GM23338 (cell line): ENCODE results near the gene IRF6. TPM values are rescaled to one million over a fixed set of nuclear protein-coding genes. Genes with fewer than 3 reads are reported as not detected.

Source experiments
- ATAC-seq: fragments of 200-7000 bp; cut with Tn5 transposase; 3 replicates; pipeline ENCODE4 v1.9.1; 2020
- DNase-seq: peaks from one replicate; pipeline ENCODE4 v3.0.0-alpha.2; 2015; ENCODE audit warnings: low spot score
- H2AFZ ChIP-seq: fragments of 200-600 bp; sonication (generic); 2 replicates; pipeline ENCODE4 v1.8.0; 2016; ENCODE audit warnings: antibody characterized with exemption, mild to moderate bottlenecking, moderate library complexity
- H3F3A ChIP-seq: fragments of 200-600 bp; sonication (generic); replicated peaks from 2 replicates; pipeline ENCODE4 v1.8.0; 2017; ENCODE audit warnings: antibody characterized with exemption, mixed run types, low read depth
- H3K27ac ChIP-seq: fragments of 200-600 bp; sonication (generic); 2 replicates; pipeline ENCODE4 v1.6.1; 2016; ENCODE audit warnings: low read depth
- H3K27me3 ChIP-seq: fragments of 200-600 bp; sonication (generic); 2 replicates; pipeline ENCODE4 v1.8.0; 2016; ENCODE audit warnings: mild to moderate bottlenecking, mixed run types, moderate library complexity; ENCODE audit not compliant: insufficient read depth
- H3K36me3 ChIP-seq: fragments of 200-600 bp; sonication (generic); 2 replicates; pipeline ENCODE4 v1.8.0; 2016; ENCODE audit warnings: mild to moderate bottlenecking; ENCODE audit not compliant: insufficient read depth
- H3K4me1 ChIP-seq: fragments of 200-600 bp; sonication (generic); 2 replicates; pipeline ENCODE4 v1.8.0; 2016; ENCODE audit warnings: mild to moderate bottlenecking, moderate library complexity; ENCODE audit not compliant: insufficient read depth
- H3K4me2 ChIP-seq: fragments of 200-600 bp; sonication (generic); 2 replicates; pipeline ENCODE4 v1.7.1; 2017; ENCODE audit warnings: mixed run types
- H3K4me3 ChIP-seq: fragments of 200-600 bp; sonication (generic); 2 replicates; pipeline ENCODE4 v1.6.1; 2016; ENCODE audit warnings: mixed run types
- H3K79me2 ChIP-seq: fragments of 200-600 bp; sonication (generic); replicated peaks from 2 replicates; pipeline ENCODE4 v1.8.0; 2017; ENCODE audit warnings: mild to moderate bottlenecking; ENCODE audit not compliant: insufficient read depth
- H3K9me2 ChIP-seq: fragments of 200-600 bp; sonication (generic); 2 replicates; pipeline ENCODE4 v1.8.0; 2017; ENCODE audit not compliant: insufficient read depth
- H4K20me1 ChIP-seq: fragments of 200-600 bp; sonication (generic); replicated peaks from 2 replicates; pipeline ENCODE4 v1.8.0; 2017; ENCODE audit warnings: mild to moderate bottlenecking; ENCODE audit not compliant: insufficient read depth
- H3K27ac Mint-ChIP-seq: 2 replicates; pipeline ENCODE4 v1.8.0; 2020; ENCODE audit warnings: inconsistent platforms, mild to moderate bottlenecking, moderate library complexity, mixed read lengths
- H3K27me3 Mint-ChIP-seq: 3 replicates; pipeline ENCODE4 v1.8.0; 2022; ENCODE audit warnings: low read depth, mild to moderate bottlenecking, moderate library complexity, mixed read lengths, inconsistent platforms; ENCODE audit not compliant: insufficient read depth, poor library complexity
- H3K36me3 Mint-ChIP-seq: 3 replicates; pipeline ENCODE4 v1.8.0; 2021; ENCODE audit warnings: low read depth, mild to moderate bottlenecking, inconsistent platforms, moderate library complexity, mixed read lengths
- H3K4me1 Mint-ChIP-seq: 3 replicates; pipeline ENCODE4 v1.8.0; 2020; ENCODE audit warnings: mild to moderate bottlenecking, inconsistent platforms, mixed read lengths
- H3K4me3 Mint-ChIP-seq: 3 replicates; pipeline ENCODE4 v1.8.0; 2021; ENCODE audit warnings: moderate library complexity, mild to moderate bottlenecking, inconsistent platforms, mixed read lengths
- H3K9me3 Mint-ChIP-seq: 3 replicates; pipeline ENCODE4 v1.8.0; 2020; ENCODE audit warnings: moderate library complexity, mild to moderate bottlenecking, inconsistent platforms, mixed read lengths
- CREB1 ChIP-seq: fragments of 250-450 bp; sonication (Bioruptor Pico); IDR thresholded peaks from 2 replicates; pipeline ENCODE4 v1.5.0; 2020; ENCODE audit warnings: low read depth, mild to moderate bottlenecking, moderate library complexity
- EZH2 ChIP-seq: fragments of 200-600 bp; sonication (generic); IDR thresholded peaks from one replicate; pipeline ENCODE4 v1.8.0; 2017; ENCODE audit warnings: antibody characterized with exemption, mild to moderate bottlenecking, low read depth; ENCODE audit not compliant: unreplicated experiment
- EZH2phosphoT487 ChIP-seq: fragments of 200-600 bp; sonication (generic); IDR thresholded peaks from one replicate; pipeline ENCODE4 v1.8.1; 2018; ENCODE audit warnings: antibody characterized with exemption; ENCODE audit not compliant: unreplicated experiment
- JUNB ChIP-seq: IDR thresholded peaks from one replicate; pipeline ENCODE4 v1.6.1; 2016; ENCODE audit warnings: antibody characterized with exemption; ENCODE audit not compliant: unreplicated experiment
- POLR2AphosphoS5 ChIP-seq: IDR thresholded peaks from 2 replicates; pipeline ENCODE4 v1.6.1; 2016; ENCODE audit warnings: antibody characterized with exemption, low read depth
- STAT1 ChIP-seq: IDR thresholded peaks from one replicate; pipeline ENCODE4 v1.6.1; 2016; ENCODE audit warnings: antibody characterized with exemption; ENCODE audit not compliant: unreplicated experiment
- ZNF114 ChIP-seq: fragments of 250-450 bp; sonication (Bioruptor Pico); IDR thresholded peaks from 2 replicates; pipeline ENCODE4 v1.5.0; 2020; ENCODE audit warnings: mild to moderate bottlenecking, moderate library complexity
- ZNF331 ChIP-seq: fragments of 250-450 bp; sonication (Bioruptor Pico); IDR thresholded peaks from 2 replicates; pipeline ENCODE4 v1.5.0; 2020; ENCODE audit warnings: low read depth, mild to moderate bottlenecking, moderate library complexity
- ZNF462 ChIP-seq: fragments of 250-450 bp; sonication (Bioruptor Pico); IDR thresholded peaks from 2 replicates; pipeline ENCODE4 v1.5.0; 2020; ENCODE audit warnings: mild to moderate bottlenecking, moderate library complexity
- polyA plus RNA-seq: library from polyadenylated mRNA; unstranded; fragments of >200 nt; fragmentation: Nextera tagmentation; extraction: Ambion mirVana; gene quantifications from 2 replicates; pipeline ENCODE4 v1.2.1, GENCODE V29; 2016
- total RNA-seq: library from RNA; depleted of rRNA; stranded (reverse); fragments of >200 nt; shearing (Covaris generic); gene quantifications from 2 replicates; pipeline ENCODE4 v1.2.3, GENCODE V29; 2014
- TF ChIP-seq, protein P1 (sequence below), 2 experiments: fragments of 200-600 bp in 1 of 2; sonication (generic) in 1 of 2; conservative IDR thresholded peaks; 2 replicates each; pipeline versions ENCODE4 v1.5.1 to v1.6.1; 2016 to 2017; ENCODE audit warnings: antibody characterized with exemption in 2 of 2, low read depth in 2 of 2, mild to moderate bottlenecking in 2 of 2, moderate library complexity in 1 of 2
- TF ChIP-seq, protein P2 (sequence below): IDR thresholded peaks from one replicate; pipeline ENCODE4 v1.6.1; 2018; ENCODE audit warnings: antibody characterized with exemption; ENCODE audit not compliant: unreplicated experiment

IRF6 gene
- total and polyA plus RNA-seq, 2 experiments from 2014 or later = 4.6 to 11.7 TPM

DNA sequence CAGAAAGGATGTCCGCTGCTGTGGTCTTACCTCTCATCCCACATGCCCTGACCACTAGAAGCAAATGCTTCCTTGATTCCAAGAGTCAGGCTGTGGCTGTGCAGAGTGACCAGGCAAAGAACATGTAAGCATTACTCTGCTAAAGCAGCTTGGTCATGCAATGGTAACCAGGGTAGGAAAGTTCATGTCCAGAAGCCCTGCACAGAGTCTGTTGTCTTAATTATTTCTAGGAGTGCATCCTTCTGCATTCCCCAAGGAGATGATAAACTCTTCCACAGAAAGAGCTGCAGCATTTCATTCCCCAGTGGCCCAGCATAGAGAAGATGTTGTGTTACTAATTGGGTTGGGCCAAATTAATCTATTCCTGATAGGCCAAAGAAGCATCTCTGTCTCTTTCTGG, 11.7 kb upstream of the IRF6 start:
- H3K4me1 ChIP-seq = no peaks in the 10 kb centered on the region
- Mint-ChIP-seq H3K4me3 (no peak overlapping the region), H3K27me3 (peaks cover 10% of the 10 kb centered on the region), H3K36me3 (no peaks in the 10 kb centered on the region), H3K27ac (no peak overlapping the region), H3K4me1 (peaks cover 7% of the 10 kb centered on the region), H3K9me3 (no peaks in the 10 kb centered on the region; the same call in 2 of the 3 replicates)
- no peaks in the 10 kb centered on the region for H3K36me3 ChIP-seq
- H2AFZ ChIP-seq = no peak overlapping the region
- H3F3A ChIP-seq = no peaks in the 10 kb centered on the region
- no peaks in the 10 kb centered on the region for H4K20me1 ChIP-seq
- TF ChIP-seq JUNB = no peak
- no peak for TF ChIP-seq ZNF331 (CRISPR knock-in tag)
- TF ChIP-seq EZH2phosphoT487 = no peak
- TF ChIP-seq STAT1 = no peak
- no peak for TF ChIP-seq CREB1 (CRISPR knock-in tag)
- TF ChIP-seq, protein P1, sequence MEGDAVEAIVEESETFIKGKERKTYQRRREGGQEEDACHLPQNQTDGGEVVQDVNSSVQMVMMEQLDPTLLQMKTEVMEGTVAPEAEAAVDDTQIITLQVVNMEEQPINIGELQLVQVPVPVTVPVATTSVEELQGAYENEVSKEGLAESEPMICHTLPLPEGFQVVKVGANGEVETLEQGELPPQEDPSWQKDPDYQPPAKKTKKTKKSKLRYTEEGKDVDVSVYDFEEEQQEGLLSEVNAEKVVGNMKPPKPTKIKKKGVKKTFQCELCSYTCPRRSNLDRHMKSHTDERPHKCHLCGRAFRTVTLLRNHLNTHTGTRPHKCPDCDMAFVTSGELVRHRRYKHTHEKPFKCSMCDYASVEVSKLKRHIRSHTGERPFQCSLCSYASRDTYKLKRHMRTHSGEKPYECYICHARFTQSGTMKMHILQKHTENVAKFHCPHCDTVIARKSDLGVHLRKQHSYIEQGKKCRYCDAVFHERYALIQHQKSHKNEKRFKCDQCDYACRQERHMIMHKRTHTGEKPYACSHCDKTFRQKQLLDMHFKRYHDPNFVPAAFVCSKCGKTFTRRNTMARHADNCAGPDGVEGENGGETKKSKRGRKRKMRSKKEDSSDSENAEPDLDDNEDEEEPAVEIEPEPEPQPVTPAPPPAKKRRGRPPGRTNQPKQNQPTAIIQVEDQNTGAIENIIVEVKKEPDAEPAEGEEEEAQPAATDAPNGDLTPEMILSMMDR (conservative IDR thresholded peaks at IDR 0.05; ENCODE audit: low read depth in 2 of 2) = no peak
- no peak for TF ChIP-seq ZNF114
- no peak for TF ChIP-seq EZH2
- TF ChIP-seq, protein P2, sequence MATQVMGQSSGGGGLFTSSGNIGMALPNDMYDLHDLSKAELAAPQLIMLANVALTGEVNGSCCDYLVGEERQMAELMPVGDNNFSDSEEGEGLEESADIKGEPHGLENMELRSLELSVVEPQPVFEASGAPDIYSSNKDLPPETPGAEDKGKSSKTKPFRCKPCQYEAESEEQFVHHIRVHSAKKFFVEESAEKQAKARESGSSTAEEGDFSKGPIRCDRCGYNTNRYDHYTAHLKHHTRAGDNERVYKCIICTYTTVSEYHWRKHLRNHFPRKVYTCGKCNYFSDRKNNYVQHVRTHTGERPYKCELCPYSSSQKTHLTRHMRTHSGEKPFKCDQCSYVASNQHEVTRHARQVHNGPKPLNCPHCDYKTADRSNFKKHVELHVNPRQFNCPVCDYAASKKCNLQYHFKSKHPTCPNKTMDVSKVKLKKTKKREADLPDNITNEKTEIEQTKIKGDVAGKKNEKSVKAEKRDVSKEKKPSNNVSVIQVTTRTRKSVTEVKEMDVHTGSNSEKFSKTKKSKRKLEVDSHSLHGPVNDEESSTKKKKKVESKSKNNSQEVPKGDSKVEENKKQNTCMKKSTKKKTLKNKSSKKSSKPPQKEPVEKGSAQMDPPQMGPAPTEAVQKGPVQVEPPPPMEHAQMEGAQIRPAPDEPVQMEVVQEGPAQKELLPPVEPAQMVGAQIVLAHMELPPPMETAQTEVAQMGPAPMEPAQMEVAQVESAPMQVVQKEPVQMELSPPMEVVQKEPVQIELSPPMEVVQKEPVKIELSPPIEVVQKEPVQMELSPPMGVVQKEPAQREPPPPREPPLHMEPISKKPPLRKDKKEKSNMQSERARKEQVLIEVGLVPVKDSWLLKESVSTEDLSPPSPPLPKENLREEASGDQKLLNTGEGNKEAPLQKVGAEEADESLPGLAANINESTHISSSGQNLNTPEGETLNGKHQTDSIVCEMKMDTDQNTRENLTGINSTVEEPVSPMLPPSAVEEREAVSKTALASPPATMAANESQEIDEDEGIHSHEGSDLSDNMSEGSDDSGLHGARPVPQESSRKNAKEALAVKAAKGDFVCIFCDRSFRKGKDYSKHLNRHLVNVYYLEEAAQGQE = no peak
- TF ChIP-seq ZNF462 (CRISPR knock-in tag) = no peak
- TF ChIP-seq POLR2AphosphoS5 = no peak
- DNase-seq = no peak
- H3K9me2 ChIP-seq = no peaks in the 10 kb centered on the region
- H3K79me2 ChIP-seq = no peaks in the 10 kb centered on the region
- no peak overlapping the region for H3K4me3 ChIP-seq
- no peak for ATAC-seq
- no peak overlapping the region for H3K4me2 ChIP-seq
- H3K27me3 ChIP-seq = no peaks in the 10 kb centered on the region
- H3K27ac ChIP-seq = no peak overlapping the region
